ENCODE data around the gene HOGA1. TPM values are rescaled to one million over a fixed set of nuclear protein-coding genes. Genes with fewer than 3 reads are reported as not detected.
A peak's percentile ranks its signal among the peaks of the same experiment; 100 is the strongest.

Gene HOGA1
- total and polyA plus RNA-seq, 2 donors, result 0.18 to 0.19 TPM

DNA sequence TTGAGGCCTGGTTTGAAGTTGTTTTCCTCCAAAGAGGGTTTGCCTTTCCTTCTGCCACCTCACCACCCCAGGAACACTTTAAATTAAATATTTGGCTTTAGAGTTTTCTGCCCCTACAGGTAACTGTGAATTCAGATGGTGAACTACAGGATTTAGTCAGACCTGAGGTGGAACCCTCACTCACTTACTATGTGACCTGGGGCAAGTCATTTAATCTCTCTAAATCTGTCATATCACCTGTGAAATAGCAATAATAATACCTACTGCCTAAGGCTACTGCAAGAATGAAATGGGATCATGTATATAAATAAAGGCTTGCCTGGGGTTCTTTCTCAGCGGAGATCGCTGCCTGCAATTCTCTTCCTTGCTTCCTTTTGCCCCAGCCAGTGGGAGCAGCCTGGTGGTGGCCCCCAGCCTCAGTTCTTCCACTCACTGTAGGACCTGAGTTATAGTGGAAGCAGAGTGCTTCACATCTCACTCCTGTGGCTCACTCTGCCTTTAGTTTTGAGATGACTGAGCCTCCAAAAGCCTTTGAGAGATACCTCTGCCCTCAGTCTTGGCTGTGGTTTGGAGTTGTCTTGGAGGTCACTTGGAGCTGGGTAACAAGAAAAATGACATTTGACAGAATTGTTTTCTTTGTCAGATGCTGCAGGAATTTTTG, 17.7 kb upstream of the HOGA1 start:
- WGBS, result 95% methylated on average over 2 of the region's 2 CpGs
- H3K36me3 ChIP-seq (ENCODE audit: control insufficient read depth in 2 of 2, insufficient read depth in 2 of 2, low read length in 1 of 2), result no peaks in the 10 kb centered on the region
- H3K4me1 ChIP-seq (ENCODE audit: control insufficient read depth in 2 of 2, insufficient read depth in 2 of 2, low read length in 2 of 2), result no peaks in the 10 kb centered on the region
- H3K9me3 ChIP-seq (ENCODE audit: control insufficient read depth in 2 of 2, insufficient read depth in 1 of 2, low read length in 1 of 2), result no peaks in the 10 kb centered on the region
- no peak overlapping the region for H3K27ac ChIP-seq (ENCODE audit: low read depth in 1 of 2, low read length in 1 of 2)
- H3K4me3 ChIP-seq (ENCODE audit: low read length in 2 of 2), result no peak overlapping the region
- no peaks in the 10 kb centered on the region for H3K27me3 ChIP-seq (ENCODE audit: control insufficient read depth in 2 of 2, insufficient read depth in 1 of 2, low read length in 1 of 2)
- no peak for DNase-seq (ENCODE audit: low read depth in 6 of 9, low spot score in 9 of 9)

DNA sequence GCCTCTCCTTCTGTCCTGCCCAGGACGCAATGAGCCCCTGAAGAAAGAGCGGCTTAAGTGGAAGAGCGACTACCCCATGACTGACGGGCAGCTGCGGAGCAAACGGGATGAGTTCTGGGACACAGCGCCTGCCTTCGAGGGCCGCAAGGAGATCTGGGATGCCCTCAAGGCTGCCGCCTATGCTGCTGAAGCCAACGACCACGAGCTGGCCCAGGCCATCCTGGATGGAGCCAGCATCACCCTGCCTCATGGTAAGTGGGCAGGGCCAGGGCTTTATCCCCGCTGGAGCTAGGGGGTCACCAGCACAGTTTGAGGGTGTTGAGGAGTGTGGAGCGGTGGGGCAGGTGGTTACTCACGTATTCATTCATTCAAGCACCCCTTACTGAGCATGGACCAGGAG, 16.3 kb upstream of the HOGA1 start:
- no peaks in the 10 kb centered on the region for H3K36me3 ChIP-seq (ENCODE audit: control insufficient read depth in 2 of 2, insufficient read depth in 2 of 2, low read length in 1 of 2)
- H3K9me3 ChIP-seq (ENCODE audit: control insufficient read depth in 2 of 2, insufficient read depth in 1 of 2, low read length in 1 of 2), result no peaks in the 10 kb centered on the region
- WGBS, result 97% methylated on average over 15 of the region's 15 CpGs
- H3K4me3 ChIP-seq (ENCODE audit: low read length in 2 of 2), result no peak overlapping the region
- no peaks in the 10 kb centered on the region for H3K27me3 ChIP-seq (ENCODE audit: control insufficient read depth in 2 of 2, insufficient read depth in 1 of 2, low read length in 1 of 2)
- no peak overlapping the region for H3K27ac ChIP-seq (ENCODE audit: low read depth in 1 of 2, low read length in 1 of 2)
- no peaks in the 10 kb centered on the region for H3K4me1 ChIP-seq (ENCODE audit: control insufficient read depth in 2 of 2, insufficient read depth in 2 of 2, low read length in 2 of 2)
- no peak for DNase-seq (ENCODE audit: low read depth in 6 of 9, low spot score in 9 of 9)

DNA sequence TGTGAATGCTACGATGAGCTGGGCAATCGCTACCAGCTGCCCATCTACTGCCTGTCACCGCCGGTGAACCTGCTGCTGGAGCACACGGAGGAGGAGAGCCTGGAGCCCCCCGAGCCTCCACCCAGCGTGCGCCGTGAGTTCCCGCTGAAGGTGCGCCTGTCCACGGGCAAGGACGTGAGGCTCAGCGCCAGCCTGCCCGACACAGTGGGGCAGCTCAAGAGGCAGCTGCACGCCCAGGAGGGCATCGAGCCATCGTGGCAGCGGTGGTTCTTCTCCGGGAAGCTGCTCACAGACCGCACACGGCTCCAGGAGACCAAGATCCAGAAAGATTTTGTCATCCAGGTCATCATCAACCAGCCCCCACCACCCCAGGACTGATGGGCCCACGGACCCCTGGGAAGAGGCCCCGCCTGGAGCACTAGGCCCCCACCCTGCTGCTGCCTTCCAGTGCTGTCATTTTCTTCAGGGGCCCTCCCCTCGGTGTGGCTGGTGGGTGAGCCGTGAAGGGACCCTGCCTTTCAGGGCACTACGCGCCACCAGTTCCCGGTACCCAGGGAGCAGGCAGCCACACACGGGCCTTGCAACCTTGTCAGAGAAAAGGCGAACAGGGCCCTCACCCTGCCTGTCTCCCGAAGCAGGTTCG, 13.9 kb upstream of the HOGA1 start:
- DNase-seq (ENCODE audit: low read depth in 6 of 9, low spot score in 9 of 9), result no peak

DNA sequence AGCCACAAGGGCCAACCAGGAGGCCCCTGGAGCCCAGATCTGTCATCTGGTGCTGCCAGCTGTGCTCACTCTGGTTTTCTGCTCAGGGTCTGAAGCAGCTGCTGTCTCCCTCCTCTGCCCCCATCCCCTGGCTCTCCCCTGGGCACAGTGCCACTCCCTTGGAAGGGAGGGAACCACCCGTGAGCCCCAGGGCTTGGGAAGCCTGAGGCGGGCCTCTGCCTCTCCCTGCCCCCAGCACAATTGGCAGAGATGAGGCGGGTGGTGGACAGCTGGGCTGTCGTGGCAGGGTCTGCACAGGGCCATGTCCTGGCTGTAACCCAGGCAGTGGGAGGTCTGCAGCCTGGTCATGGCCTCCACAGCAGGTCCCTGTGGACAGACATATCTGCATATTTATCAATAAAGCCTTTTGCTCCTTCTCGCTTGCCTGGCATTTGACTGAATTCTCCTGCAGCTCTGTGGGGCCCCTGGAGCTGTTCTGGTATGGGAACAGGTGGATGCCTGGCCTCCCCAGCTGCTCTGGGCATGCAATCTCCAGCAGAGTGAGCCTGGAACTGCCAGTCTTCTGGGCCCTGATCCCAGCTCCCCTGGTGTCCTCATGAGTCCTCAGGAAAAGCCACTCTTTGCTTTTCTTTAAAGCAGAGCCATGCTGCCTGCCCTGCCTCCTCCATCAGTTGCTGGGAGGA, 13.3 kb upstream of the HOGA1 start:
- no peaks in the 10 kb centered on the region for H3K4me1 ChIP-seq (ENCODE audit: control insufficient read depth in 2 of 2, insufficient read depth in 2 of 2, low read length in 2 of 2)
- peak overlapping the region in 1 of 2 donors; percentile 56 for H3K27ac ChIP-seq (ENCODE audit: low read depth in 1 of 2, low read length in 1 of 2)
- WGBS, result 97% methylated on average over 5 of the region's 5 CpGs
- no peaks in the 10 kb centered on the region for H3K36me3 ChIP-seq (ENCODE audit: control insufficient read depth in 2 of 2, insufficient read depth in 2 of 2, low read length in 1 of 2)
- no peak for DNase-seq (ENCODE audit: low read depth in 6 of 9, low spot score in 9 of 9)
- H3K4me3 ChIP-seq (ENCODE audit: low read length in 2 of 2), result no peak overlapping the region
- no peaks in the 10 kb centered on the region for H3K9me3 ChIP-seq (ENCODE audit: control insufficient read depth in 2 of 2, insufficient read depth in 1 of 2, low read length in 1 of 2)
- H3K27me3 ChIP-seq (ENCODE audit: control insufficient read depth in 2 of 2, insufficient read depth in 1 of 2, low read length in 1 of 2), result no peaks in the 10 kb centered on the region

More for the DNA sequence above, 13.9 kb upstream of the HOGA1 start:
- H3K4me3 ChIP-seq (ENCODE audit: low read length in 2 of 2), result no peak overlapping the region
- no peaks in the 10 kb centered on the region for H3K9me3 ChIP-seq (ENCODE audit: control insufficient read depth in 2 of 2, insufficient read depth in 1 of 2, low read length in 1 of 2)
- no peaks in the 10 kb centered on the region for H3K4me1 ChIP-seq (ENCODE audit: control insufficient read depth in 2 of 2, insufficient read depth in 2 of 2, low read length in 2 of 2)
- H3K27ac ChIP-seq (ENCODE audit: low read depth in 1 of 2, low read length in 1 of 2), result no peak overlapping the region
- H3K36me3 ChIP-seq (ENCODE audit: control insufficient read depth in 2 of 2, insufficient read depth in 2 of 2, low read length in 1 of 2), result no peaks in the 10 kb centered on the region
- no peaks in the 10 kb centered on the region for H3K27me3 ChIP-seq (ENCODE audit: control insufficient read depth in 2 of 2, insufficient read depth in 1 of 2, low read length in 1 of 2)
- 96% methylated on average over 33 of the region's 33 CpGs for WGBS

DNA sequence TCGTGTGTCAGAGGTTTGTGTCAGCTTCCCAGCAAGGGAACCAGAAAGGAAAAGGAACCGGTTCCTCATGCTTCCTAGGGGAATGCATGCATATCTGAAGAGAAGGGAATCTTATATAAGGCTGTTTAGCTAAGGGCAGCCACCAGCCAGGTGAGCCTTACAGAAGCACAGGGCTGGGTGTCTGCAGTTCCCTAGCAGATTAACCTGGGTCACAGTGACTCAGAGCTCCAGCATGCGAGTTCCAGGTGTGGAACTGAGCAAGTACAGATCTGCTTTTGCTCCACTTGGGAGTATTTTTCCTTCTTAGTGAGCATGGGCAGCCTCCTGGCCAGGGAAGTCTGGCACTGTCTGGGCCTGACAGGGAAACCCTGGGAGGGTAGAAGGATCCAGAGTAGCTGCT, 12.6 kb upstream of the HOGA1 start:
- Histone ChIP-seq H3K27me3 (ENCODE audit: control insufficient read depth in 2 of 2, insufficient read depth in 1 of 2, low read length in 1 of 2) (no peaks in the 10 kb centered on the region), H3K4me3 (ENCODE audit: low read length in 2 of 2) (no peak overlapping the region), H3K36me3 (ENCODE audit: control insufficient read depth in 2 of 2, insufficient read depth in 2 of 2, low read length in 1 of 2) (no peaks in the 10 kb centered on the region), H3K27ac (ENCODE audit: low read depth in 1 of 2, low read length in 1 of 2) (peak overlapping the region in 1 of 2 donors; percentile 56), H3K9me3 (ENCODE audit: control insufficient read depth in 2 of 2, insufficient read depth in 1 of 2, low read length in 1 of 2) (no peaks in the 10 kb centered on the region), H3K4me1 (ENCODE audit: control insufficient read depth in 2 of 2, insufficient read depth in 2 of 2, low read length in 2 of 2) (no peaks in the 10 kb centered on the region)
- no peak for DNase-seq (ENCODE audit: low read depth in 6 of 9, low spot score in 9 of 9)
- 96% methylated on average over 3 of the region's 3 CpGs for WGBS

DNA sequence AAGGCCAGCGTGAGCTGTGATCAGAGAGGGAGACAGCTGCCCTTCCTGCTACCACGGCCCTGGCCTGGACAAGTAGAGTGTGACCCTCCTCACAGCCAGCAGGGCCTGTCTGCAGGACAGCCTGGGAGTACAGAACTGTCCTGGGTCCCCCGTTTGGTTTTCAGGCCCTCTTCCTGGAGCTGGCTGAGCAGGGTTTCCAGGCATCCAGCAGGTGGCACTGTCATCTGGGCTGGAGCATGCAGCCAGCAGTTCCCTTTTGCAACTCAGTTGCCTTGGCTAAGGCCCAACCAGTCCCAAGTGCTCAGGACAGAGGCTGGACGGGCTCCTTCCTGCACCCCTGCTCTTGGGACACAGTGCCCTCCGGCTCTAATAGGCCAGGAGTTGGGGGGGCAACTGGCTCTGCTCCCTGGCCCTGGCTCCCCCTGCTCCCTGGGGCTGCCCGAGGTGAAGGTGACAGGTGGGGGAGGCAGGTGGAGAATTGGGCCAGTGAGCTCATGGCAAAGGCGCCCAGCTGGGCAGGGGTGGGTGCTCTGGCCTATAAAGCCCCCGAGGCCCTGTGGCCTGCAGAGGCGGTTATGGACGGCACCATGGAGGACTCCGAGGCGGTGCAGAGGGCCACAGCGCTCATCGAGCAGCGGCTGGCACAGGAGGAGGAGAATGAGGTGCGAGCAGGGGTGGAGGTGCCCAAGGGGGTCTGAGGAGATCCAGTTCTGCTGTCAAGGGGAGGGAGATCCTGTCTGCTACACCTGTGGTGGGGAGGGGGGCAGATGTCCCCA, 11.8 kb upstream of the HOGA1 start, which contains the start of gene ANKRD2:
Gene ANKRD2 (plus strand): TSS at position 566 of the 776 bp plus-strand sequence. CDS start 10 bp downstream, at position 576.
- Histone ChIP-seq H3K36me3 (ENCODE audit: control insufficient read depth in 2 of 2, insufficient read depth in 2 of 2, low read length in 1 of 2) (no peaks in the 10 kb centered on the region), H3K4me1 (ENCODE audit: control insufficient read depth in 2 of 2, insufficient read depth in 2 of 2, low read length in 2 of 2) (no peaks in the 10 kb centered on the region), H3K27ac (ENCODE audit: low read depth in 1 of 2, low read length in 1 of 2) (peak within 1 kb of the TSS in 1 of 2 donors; percentile 44), H3K9me3 (ENCODE audit: control insufficient read depth in 2 of 2, insufficient read depth in 1 of 2, low read length in 1 of 2) (no peaks in the 10 kb centered on the region), H3K4me3 (ENCODE audit: low read length in 2 of 2) (no peak within 1 kb of the TSS), H3K27me3 (ENCODE audit: control insufficient read depth in 2 of 2, insufficient read depth in 1 of 2, low read length in 1 of 2) (peaks cover 0 to 1% of the 10 kb centered on the region in 2 donors)
- WGBS, result 77% methylated on average over 16 of the region's 16 CpGs
- peak in 6 of 9 donors; percentile 22 to 61 (median 44) for DNase-seq (ENCODE audit: low read depth in 6 of 9, low spot score in 9 of 9)

DNA sequence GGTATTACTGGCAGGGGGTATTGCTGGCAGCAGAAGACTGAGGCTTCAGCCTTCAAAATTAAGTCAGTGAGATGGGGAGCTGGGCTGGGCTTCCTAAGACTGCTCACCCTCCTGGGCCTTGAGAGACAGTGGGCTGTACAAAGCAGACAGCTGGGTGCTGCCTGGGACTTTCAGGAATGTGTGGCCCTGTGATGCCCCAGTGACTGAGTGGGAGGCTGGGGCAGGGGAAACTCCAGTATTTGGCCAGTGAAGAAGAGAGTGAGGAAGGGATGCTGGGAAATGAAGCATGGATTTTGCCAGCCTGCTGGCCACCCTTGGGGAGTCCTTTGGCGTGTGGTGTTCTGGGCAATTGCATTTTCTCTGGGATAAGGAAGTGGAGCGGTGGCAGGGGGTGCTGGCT, 11.2 kb upstream of the HOGA1 start:
- no peaks in the 10 kb centered on the region for H3K36me3 ChIP-seq (ENCODE audit: control insufficient read depth in 2 of 2, insufficient read depth in 2 of 2, low read length in 1 of 2)
- no peak overlapping the region for H3K4me3 ChIP-seq (ENCODE audit: low read length in 2 of 2)
- DNase-seq (ENCODE audit: low read depth in 6 of 9, low spot score in 9 of 9), result no peak
- H3K9me3 ChIP-seq (ENCODE audit: control insufficient read depth in 2 of 2, insufficient read depth in 1 of 2, low read length in 1 of 2), result no peaks in the 10 kb centered on the region
- H3K4me1 ChIP-seq (ENCODE audit: control insufficient read depth in 2 of 2, insufficient read depth in 2 of 2, low read length in 2 of 2), result no peaks in the 10 kb centered on the region
- peaks cover 0 to 6% of the 10 kb centered on the region in 2 donors for H3K27me3 ChIP-seq (ENCODE audit: control insufficient read depth in 2 of 2, insufficient read depth in 1 of 2, low read length in 1 of 2)
- 97% methylated on average over 2 of the region's 2 CpGs for WGBS
- H3K27ac ChIP-seq (ENCODE audit: low read depth in 1 of 2, low read length in 1 of 2), result no peak overlapping the region

DNA sequence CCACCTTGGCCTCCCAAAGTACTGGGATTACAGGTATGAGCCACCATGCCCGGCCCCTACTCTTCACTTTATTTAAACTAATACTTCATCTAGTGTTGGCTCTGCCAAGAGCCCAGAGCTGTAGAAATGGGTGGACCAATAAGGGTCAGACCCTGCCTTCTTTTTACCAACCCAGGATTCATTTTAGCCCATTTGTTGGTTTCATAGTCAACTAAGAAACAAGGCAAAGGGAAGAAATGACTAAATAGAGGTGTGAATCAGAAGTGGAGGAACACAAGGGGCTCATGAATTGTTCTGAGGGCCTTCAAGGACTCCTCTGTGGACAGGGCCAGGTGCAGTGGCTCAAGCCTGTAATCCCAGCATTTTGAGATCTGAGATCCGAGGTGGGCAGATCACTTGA, 10.5 kb upstream of the HOGA1 start:
- no peak overlapping the region for H3K4me3 ChIP-seq (ENCODE audit: low read length in 2 of 2)
- H3K9me3 ChIP-seq (ENCODE audit: control insufficient read depth in 2 of 2, insufficient read depth in 1 of 2, low read length in 1 of 2), result no peaks in the 10 kb centered on the region
- DNase-seq (ENCODE audit: low read depth in 6 of 9, low spot score in 9 of 9), result no peak
- H3K4me1 ChIP-seq (ENCODE audit: control insufficient read depth in 2 of 2, insufficient read depth in 2 of 2, low read length in 2 of 2), result no peaks in the 10 kb centered on the region
- no peaks in the 10 kb centered on the region for H3K36me3 ChIP-seq (ENCODE audit: control insufficient read depth in 2 of 2, insufficient read depth in 2 of 2, low read length in 1 of 2)
- 75% methylated on average over 2 of the region's 2 CpGs for WGBS
- H3K27me3 ChIP-seq (ENCODE audit: control insufficient read depth in 2 of 2, insufficient read depth in 1 of 2, low read length in 1 of 2), result peaks cover 0 to 12% of the 10 kb centered on the region in 2 donors
- H3K27ac ChIP-seq (ENCODE audit: low read depth in 1 of 2, low read length in 1 of 2), result no peak overlapping the region
